NCI-H82 (cell line): Measurements from ENCODE around the gene NKX1-1.

Experiments used
- DNase-seq: peaks from one replicate; lab custom pipeline; 2025; lab: John Stamatoyannopoulos, UW

Gene NKX1-1

GRCh38 chr4:1359976-1360375 is 46.3 kb downstream of the NKX1-1 start:
- no peak for DNase-seq

GRCh38 chr4:1359144-1359501 is 47.1 kb downstream of the NKX1-1 start:
- no peak for DNase-seq

GRCh38 chr4:1358421-1359143 is 47.7 kb downstream of the NKX1-1 start:
- no peak for DNase-seq

- no peak for DNase-seq
Observed at GRCh38 chr4:1357356-1358248, 48.6 kb downstream of the NKX1-1 start.

- peak; percentile 75 for DNase-seq
Observed at GRCh38 chr4:1356181-1356998, 49.9 kb downstream of the NKX1-1 start.

- DNase-seq = no peak
Observed at GRCh38 chr4:1355378-1355777, 50.9 kb downstream of the NKX1-1 start.

- DNase-seq = no peak
Observed at GRCh38 chr4:1354983-1355275, 51.3 kb downstream of the NKX1-1 start.

- DNase-seq = no peak
Observed at GRCh38 chr4:1354136-1354982, 51.9 kb downstream of the NKX1-1 start.

GRCh38 chr4:1353186-1354055 is 52.8 kb downstream of the NKX1-1 start:
- no peak for DNase-seq
